ENCODE measurements around the gene IDH1. TPM values are rescaled to one million over a fixed set of nuclear protein-coding genes. Genes with fewer than 3 reads are reported as not detected.

Gene IDH1
- total and polyA plus RNA-seq, 2 of the 8 experiments (the other 6 are each of a cell fraction or from before 2014, with no cell fraction given), result 174 to 398 TPM

GRCh38 chr2:208249296-208249695, 5.6 kb downstream of the IDH1 start (continued):
- TF ChIP-seq KDM5A (IDR thresholded peaks at IDR 0.05; ENCODE audit: low read length), result no peak
- TF ChIP-seq E2F6 (IDR thresholded peaks at IDR 0.05), result no peak
- TF ChIP-seq RNF2 (IDR thresholded peaks at IDR 0.05; ENCODE audit: borderline replicate concordance, low read depth, low read length, missing control alignments, poor library complexity, severe bottlenecking), result no peak
- TF ChIP-seq EGR1 (IDR thresholded peaks at IDR 0.05; ENCODE audit: borderline replicate concordance, low read depth, low read length), result no peak
- TF ChIP-seq SP4 (IDR thresholded peaks at IDR 0.05; ENCODE audit: low read length), result no peak
- no peak for TF ChIP-seq CTBP2 (IDR thresholded peaks at IDR 0.05; ENCODE audit: borderline replicate concordance, insufficient read depth, insufficient read length, low read length)
- TF ChIP-seq SAP30 (IDR thresholded peaks at IDR 0.05; ENCODE audit: insufficient read depth, insufficient replicate concordance, low read length), result no peak

Data from H1 (cell line).